Hematopoietic multipotent progenitor cell (in vitro differentiated cells): ENCODE measurements around the gene SIVA1. TPM values are rescaled to one million over a fixed set of nuclear protein-coding genes. Genes with fewer than 3 reads are reported as not detected.

ENCODE experiments used
- DNase-seq, 3 donors: peaks; one replicate each; pipeline ENCODE4 v3.0.0-alpha.2; 2011 to 2015; ENCODE audit warnings: low read depth in 2 of 3, low spot score in 2 of 3
- total RNA-seq: library from RNA; depleted of rRNA; stranded (reverse); fragments of >200 nt; gene quantifications from one replicate; pipeline ENCODE4 v1.2.3, GENCODE V29; 2012

SIVA1 gene
- total RNA-seq, result 89.9 TPM

GRCh38 chr14:104752735-104753527, at the start of gene SIVA1:
Gene SIVA1 (plus strand): TSS chr14:104753147. CDS start chr14:104753202, 55 bp downstream.
- peak; percentile 98 to 100 (median 100) for DNase-seq

GRCh38 chr14:104703269-104703668, 49.7 kb upstream of the SIVA1 start:
- no peak for DNase-seq

- no peak for DNase-seq
Measured at GRCh38 chr14:104704252-104704651, 48.7 kb upstream of the SIVA1 start.

- DNase-seq, result no peak
Measured at GRCh38 chr14:104705340-104706047, 47.5 kb upstream of the SIVA1 start.

GRCh38 chr14:104706733-104707607, 46.0 kb upstream of the SIVA1 start:
- DNase-seq, result no peak

- DNase-seq, result no peak
Measured at GRCh38 chr14:104707608-104708595, 45.0 kb upstream of the SIVA1 start.

GRCh38 chr14:104708606-104709268, 44.2 kb upstream of the SIVA1 start:
- DNase-seq, result peak; percentile 57 to 80 (median 66)

- DNase-seq, result no peak
Measured at GRCh38 chr14:104709387-104710039, 43.4 kb upstream of the SIVA1 start.

- no peak for DNase-seq
Measured at GRCh38 chr14:104710071-104710735, 42.7 kb upstream of the SIVA1 start.

GRCh38 chr14:104712881-104713734, 39.8 kb upstream of the SIVA1 start:
- DNase-seq, result peak in 1 of 3 donors; percentile 41

GRCh38 chr14:104714066-104714465, 38.9 kb upstream of the SIVA1 start:
- DNase-seq, result no peak

- DNase-seq, result no peak
Measured at GRCh38 chr14:104714681-104715080, 38.3 kb upstream of the SIVA1 start.

GRCh38 chr14:104715416-104715815, 37.5 kb upstream of the SIVA1 start:
- no peak for DNase-seq

- DNase-seq, result no peak
Measured at GRCh38 chr14:104715871-104716270, 37.1 kb upstream of the SIVA1 start.

GRCh38 chr14:104717137-104717536, 35.8 kb upstream of the SIVA1 start:
- no peak for DNase-seq

- DNase-seq, result no peak
Measured at GRCh38 chr14:104717646-104718045, 35.3 kb upstream of the SIVA1 start.

GRCh38 chr14:104718147-104718546, 34.8 kb upstream of the SIVA1 start:
- no peak for DNase-seq
